GM19438 (cell line): Measurements from ENCODE around the gene NPAS1.

Experiments used
- ATAC-seq: cut with Tn5 transposase; IDR thresholded peaks from one replicate; pipeline ENCODE4 v1.9.1; 2021; ENCODE audit warnings: low read depth; ENCODE audit not compliant: unreplicated experiment

The NPAS1 gene, protein sequence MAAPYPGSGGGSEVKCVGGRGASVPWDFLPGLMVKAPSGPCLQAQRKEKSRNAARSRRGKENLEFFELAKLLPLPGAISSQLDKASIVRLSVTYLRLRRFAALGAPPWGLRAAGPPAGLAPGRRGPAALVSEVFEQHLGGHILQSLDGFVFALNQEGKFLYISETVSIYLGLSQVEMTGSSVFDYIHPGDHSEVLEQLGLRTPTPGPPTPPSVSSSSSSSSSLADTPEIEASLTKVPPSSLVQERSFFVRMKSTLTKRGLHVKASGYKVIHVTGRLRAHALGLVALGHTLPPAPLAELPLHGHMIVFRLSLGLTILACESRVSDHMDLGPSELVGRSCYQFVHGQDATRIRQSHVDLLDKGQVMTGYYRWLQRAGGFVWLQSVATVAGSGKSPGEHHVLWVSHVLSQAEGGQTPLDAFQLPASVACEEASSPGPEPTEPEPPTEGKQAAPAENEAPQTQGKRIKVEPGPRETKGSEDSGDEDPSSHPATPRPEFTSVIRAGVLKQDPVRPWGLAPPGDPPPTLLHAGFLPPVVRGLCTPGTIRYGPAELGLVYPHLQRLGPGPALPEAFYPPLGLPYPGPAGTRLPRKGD

DNA sequence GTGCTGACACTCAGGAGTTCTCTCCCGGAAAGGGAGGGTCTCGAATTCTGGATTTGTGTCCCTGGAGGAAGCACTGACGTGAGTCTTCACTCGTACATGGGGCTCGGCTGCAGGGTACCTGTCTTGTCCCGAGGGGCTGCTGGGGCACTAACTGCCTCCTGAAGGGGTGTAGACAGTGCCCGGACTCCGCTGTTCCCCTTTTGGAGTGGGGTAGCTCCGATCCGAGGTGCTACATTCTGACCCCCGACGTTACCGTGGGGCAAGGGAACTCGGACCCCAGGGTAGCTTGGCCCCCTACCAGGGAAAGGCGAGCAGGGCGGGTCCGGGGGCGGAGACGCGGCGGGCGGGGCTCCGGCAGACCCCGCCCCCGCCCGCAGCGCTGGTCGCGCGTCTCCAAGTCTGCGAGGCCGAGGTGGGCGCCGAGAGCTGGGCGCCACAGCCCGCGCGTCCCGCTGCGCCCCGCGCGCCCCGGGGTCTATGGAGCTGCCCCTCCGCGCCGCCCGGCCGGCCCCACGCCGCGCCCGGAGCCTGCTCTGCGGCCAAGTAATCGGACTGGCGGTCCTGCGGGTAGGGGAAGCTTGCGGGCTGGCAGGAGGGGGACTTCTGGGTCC is at the start of gene NPAS1:
NPAS1 (plus strand) TSS at position 407 of the 611 bp plus-strand sequence. CDS start 1,211 bp downstream, outside the sequence.
- no peak for ATAC-seq

DNA sequence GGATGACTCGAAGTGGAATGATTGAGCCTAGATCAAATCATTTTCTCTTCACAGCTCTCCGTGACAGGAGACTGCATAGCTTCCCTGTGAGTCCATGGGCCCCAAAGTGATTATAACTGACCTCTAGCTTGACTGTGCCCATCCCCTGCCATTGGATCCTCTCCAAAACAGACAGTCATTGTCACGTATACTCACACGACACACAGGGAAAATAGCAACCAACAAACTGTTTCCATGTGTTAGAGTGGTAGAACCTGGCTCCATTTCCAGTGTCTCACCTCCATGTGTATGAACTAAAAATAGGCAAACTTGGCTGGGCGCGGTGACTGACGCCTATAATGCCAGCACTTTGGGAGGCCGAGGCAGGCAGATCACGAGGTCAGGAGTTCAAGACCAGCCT is 48.8 kb upstream of the NPAS1 start:
- no peak for ATAC-seq

DNA sequence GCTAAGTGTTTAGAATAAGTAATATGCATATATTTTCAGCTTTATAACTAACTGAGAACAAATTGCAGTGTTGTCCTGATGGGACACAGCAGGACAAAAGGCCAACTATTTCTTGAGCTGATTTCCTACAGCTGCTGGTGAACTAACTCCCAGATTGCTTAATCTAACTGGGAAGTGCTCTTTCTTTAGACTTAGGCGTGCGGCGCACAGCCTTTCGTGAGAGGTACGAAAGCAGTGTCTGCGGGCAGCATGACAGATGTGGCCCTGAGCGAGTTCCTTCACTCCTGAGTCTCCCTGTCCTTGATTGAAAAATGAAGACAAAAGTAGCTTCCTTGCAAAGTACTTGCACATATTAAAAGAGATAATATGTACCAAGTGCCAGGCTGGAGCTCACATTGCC is 47.3 kb upstream of the NPAS1 start:
- ATAC-seq = no peak

DNA sequence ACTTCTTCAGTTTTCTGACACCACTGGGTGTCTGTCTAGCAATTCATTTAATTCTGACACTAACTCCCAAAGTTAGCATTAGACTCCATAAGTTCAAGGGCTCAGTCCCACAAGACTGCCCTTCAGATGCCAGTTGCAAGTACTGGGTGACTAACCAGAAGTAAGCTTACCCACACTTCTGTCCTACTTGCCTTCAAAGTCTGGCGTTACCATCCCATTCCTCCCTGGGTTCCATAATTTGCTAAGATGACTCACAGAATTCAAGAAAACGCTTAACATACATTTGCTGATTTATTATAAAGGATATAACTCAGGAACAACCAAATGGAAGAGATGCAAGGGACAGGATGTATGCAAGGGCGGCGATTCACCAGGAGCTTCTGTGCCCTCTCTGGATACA is 45.5 kb upstream of the NPAS1 start:
- no peak for ATAC-seq

DNA sequence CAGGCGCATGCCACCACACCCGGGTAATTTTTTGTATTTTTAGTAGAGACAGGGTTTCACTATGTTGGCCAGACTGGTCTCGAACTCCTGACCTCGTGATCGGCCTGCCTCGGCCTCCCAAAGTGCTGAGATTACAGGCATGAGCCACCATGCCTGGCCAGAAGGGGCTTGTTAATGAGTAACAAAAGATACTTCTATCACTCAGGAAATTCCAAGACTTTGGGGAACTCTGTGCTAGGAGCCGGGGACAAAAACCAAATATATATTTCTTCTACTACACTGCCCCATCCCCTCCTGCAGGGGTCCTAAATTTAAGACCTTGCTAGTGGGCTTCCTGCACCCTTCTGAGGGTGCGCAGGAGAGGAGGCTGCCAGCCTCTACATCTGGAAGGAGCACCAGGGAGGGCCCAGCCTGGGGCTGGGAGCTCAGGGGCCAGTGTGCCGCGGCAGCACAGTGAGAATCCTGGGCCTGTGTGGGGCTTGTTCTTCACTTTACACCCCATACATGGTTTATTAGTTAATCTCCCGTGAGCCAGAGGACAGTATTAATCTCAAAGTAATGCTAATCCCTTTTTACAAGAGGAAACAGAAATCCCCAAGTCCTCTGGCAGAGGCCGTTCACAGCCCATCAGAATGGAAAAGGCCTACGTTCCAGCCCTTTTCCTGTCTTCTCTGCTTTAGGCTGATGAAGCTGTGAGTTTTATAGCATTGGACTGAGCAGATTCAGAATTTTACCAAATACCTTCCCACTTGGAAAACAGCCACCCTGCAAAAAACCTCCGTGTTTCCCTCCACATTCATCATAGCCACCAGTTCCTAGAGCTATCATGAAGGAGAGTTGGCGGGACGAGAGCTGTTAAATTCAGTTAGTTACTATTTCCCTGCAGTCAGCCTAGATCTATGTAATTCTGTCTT is 44.4 kb upstream of the NPAS1 start:
- ATAC-seq = no peak

DNA sequence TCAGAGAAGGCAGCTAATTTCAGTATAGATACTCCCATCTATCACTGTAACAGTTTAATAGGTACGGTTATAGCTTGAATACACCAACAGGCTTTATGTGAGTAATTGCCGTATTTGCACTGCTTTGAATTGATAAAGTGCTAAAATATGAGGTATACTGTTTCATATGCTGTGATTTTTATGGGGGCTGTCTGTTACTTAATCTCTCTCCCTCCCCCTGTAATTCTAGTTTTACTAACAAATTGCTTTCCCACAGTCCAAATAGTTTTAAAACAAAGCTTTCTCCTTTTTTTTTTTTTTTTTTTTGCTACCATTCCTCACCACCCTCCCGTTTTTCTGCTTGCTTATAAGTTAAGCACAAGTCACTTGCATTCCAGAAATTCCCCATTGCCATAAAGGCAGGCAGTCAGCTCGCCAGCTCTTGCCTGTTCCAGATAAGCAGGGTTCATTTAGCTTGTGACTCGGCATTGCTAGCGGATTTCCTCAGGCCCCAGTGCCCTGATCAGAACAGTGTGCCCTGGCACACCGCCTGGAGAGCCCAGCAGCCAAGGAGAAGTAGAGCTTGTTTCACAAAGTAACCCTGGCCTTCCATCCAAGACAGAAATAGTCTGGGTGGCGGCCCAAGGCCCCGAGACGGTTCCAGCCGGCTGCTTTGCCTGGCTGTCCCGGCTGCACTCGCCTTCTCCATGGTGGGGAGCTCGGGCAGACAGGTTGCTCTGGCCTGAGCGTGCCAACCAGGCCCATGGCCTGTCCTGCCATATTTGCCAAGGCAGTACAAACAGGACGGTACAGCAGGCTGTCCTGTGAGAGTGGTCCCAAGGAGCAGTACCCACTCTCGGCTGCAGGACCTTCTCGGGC is 43.5 kb upstream of the NPAS1 start:
- ATAC-seq = no peak

DNA sequence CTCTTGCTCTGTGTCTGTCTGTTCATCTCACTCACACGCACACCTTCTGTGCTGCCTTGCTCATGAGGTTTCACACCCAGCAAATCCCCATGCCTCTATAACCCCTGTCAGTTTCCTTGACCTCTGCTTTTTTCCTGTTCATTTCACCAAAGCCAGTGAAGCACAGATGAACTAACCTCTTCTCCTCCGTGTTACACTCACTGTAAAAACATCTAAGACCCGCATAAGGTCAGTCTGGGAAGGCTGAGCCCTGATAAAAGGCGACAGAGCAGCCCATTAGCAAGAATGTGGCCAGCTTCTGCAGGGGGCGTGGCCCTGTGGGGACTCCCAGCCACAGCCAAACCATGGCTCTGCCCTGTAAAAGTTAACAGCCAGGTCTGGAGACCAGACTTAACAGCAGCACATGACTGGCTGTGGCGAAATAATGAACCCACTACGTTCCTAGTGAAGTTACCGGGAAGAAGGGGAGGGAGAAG is 42.8 kb upstream of the NPAS1 start:
- ATAC-seq = no peak

DNA sequence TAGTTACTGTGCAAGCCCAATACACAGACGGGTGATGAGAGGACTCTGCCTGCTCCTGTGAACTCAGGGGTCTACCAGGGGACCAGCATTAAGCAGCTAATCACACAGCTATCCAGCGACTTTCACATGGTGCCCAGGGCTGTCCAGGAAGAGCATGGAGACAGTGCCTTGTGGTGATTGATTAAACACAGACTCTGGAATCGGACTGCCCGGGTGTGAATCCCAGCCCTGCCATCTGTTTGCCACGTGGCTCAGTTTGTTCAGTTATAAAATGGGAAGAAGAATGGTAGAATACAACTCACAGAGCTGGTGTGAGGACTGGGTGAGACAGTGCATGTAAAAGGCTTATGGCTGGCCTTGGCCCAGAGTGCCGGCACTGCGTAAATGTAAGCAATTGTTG is 42.1 kb upstream of the NPAS1 start:
- ATAC-seq = no peak

DNA sequence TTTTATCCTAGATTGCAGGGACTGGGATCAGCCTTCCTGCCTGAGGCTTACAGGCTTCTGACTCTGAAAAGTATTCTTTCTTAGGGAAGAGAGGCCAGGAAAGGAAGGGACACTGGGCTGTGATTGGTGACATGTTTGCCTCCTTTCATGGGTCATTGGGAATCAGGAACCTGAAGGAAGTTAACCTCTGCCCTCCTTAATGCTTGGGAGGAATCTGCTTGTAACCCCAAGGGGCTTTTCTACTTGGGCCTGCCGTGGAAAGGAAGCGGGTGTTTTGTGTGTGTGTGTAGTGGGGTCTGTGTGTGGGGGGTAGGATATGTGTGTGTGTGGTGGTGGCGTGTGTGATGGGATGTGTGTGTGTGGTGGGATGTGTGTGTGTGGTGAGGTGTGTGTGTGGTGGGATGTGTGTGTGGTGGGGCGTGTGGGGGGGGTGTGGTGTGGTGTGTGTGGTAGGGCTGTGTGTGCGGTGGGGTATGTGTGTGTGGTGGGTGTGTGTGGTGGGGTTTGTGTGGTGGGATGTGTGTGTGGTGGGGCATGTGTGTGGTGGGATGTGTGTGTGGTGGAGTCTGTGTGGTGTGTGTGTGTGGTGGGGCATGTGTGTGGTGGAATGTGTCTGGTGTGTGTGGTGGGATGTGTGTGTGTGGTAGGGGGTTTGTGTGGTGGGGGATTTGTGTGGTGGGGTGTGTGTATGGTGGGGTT is 41.3 kb upstream of the NPAS1 start:
- ATAC-seq = no peak

DNA sequence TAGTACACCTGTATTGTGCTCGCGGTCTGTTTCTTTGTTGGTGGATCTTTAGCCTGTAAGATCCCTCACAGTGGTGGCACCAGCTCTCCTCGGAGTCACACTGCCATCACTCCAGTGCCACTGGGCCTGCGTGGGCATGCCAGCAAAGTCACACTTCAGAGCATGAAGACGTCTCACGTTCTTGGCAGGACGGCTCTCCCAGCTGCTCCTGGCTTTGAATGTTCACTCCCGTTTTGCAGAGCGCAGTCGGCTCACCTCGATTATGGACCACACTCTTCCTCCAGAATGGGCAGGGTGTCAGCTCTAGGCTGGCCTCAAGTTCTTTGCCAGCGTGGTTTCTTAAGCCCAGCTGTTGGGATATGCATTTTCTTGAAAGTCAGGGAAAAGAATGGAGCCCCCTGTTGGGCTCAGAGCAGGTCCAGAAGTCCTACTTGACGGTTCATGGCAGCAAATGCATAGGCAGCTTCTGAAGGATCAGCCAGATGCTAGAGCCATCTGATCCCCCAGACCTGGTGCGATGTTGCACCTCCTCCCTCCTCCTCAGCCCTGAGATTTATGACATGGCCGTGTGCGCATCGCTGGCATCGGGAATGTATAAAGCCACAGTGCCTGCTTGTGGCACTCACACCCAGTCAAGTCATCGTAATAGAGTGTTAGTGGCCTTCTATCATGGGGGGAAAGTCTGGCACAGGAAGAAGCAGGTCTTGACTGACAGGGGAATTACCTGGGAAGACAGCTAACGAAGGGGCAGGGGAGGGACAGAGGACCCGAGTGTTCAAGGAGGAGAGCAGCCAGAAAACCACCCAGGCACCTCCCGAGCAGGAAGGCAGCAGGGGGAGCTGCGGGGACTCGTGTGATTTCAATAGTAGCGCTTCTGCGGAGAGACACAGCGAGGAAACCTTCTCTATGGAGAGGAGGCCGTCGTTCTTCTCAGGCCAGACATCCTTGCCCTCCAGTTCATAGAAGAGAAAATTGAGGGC is 40.2 kb upstream of the NPAS1 start:
- no peak for ATAC-seq

DNA sequence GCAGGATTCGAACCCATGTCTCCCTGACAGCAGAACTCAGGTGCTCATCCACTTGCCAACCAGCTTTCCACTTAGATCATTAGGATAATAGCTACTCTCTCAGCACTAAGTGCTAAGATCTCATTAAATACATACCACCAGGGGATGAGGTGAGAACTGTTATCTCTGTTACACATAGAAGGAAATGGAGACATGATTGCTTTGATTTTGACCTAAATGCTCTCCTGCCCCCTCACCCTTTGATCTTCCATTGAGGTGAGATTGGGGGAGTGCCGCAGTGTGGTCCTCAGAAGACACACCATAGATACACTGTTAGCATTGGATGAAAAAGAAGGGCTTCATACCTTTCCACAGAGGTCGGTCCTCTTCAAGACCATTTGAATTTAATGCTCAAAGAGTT is 38.9 kb upstream of the NPAS1 start:
- ATAC-seq = no peak

DNA sequence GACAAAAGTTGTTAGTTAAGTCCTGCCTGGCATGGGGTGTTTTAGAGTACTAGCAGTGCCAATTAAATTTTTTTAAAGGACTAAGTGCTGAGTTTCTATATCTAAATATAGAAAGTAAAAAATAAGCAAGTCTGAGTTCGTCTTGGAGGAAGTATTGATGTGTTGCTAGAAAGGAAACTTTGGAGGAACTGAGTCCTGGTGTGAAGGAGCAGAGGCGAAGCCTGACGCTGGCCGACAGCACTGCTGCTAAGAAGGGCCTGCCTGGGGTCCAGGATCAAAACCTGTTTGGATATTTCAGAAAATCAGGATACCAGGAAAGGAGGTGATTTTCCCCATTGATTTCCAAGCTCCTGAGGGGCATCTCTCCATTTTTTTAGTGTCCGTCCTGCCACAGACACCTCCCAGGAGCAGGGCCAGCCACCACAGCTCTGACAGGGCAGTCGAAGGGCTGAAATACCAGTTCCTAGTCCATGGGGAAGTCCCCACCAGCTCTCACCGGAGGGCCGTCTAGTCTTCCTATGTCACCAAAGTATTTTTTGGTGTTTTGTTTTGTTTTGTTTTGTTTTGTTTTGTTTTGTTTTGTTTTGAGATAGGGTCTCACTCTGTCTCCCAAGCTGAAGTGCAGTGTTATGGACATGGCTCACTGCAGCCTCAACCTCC is 38.2 kb upstream of the NPAS1 start:
- ATAC-seq = no peak

DNA sequence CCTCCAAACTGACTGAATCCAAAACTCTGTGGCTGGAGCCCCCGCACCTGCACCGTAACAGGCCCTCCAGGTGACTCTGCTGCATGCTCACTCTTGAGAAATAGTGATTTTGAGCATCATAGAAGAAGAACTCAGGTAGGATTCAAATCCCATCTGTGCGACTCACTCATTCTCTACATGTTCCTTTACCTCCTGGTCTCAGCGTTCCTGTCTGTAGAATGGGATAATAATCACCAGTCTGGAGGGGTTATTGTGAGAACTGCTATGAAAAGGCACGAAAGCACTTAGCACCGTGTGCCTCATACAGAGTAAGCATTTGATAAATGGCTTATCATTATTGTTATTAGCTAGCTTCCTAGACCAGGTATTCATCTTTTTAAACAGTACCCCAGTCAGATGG is 36.5 kb upstream of the NPAS1 start:
- ATAC-seq = no peak

DNA sequence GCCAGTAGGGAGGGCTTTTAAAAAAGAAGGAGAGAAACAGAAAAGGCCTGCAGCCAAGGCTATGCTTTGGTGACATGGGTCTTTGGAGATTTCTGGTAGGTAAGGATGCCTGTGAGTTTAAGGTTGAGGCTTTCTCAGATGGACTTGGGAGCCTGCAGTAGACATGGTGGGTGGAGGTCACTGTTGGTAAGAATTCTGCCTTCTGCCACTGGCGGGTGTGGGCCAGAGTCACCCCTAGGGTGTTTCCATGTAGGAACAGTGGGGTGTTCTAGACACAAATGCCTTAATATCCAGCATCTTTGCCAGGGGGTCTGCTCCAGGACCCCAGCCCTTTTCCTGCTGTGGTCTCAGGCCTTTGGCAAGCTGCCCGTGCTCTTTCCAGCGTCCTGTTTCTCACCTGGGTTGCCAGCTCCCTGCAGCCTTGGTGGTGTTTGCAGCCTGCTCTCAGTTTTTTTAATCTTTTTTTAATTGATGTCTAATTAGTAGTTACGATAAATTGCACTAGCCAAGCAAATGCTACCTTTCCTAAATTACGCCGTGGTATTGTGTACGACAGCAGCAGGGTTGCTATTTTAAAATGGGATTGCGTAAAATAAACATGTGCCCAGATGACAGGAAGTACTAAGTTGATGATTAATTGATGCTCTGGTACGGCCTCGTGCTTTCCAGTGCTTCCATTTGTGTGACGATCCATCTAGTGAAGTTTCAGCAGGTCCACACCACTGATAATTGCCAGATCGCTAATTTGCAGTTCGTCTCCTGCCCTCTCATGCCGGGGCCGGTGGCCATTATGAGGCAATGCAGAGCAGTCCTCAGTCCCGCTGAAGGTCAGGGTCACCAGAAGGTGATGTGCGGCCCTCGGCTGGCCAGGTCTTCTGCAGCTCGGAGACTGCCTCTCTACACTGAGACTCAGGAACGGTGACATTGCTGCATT is 35.3 kb upstream of the NPAS1 start:
- no peak for ATAC-seq

DNA sequence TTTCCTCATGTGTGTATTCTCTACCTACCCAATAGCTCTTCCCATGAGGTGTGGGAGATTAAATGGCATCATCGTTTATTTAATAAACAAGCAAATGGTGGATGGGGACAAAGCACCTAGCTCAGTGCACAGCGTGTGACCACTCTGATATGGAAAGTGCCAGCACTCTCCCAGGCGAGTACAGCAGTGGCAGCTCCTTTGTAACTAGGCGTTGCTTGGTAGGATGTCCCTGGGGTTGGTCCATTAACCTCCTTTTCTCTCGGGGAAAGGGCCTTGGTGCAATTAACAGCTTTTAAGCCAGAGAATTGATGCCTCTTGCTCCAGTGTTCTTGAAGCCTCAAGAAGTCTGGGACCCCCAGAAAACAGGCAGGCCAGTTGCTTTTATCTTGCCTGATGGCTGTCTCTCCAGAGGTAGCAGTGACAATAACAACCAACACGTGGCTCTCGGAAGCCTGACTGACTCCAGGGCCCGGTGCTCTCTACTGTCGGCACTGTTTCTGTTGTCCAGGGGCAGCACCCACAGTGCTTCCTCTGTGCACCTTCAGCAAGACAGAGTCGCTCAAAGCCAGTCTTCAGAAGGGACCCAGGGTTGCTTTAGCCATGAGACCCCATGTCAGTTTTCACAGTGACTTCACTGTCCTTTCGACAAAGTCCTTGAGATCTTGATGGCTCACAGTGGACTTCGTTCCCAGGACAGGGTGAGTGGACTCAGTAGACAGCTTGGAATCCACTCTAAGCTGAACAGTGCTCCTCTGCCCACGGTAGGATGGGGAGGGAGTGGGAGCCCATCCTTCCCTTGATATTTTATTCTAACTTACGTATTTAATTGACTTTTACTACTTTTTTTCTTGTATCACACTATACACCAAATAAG is 33.9 kb upstream of the NPAS1 start:
- no peak for ATAC-seq
